Measurements from ENCODE around the gene MTHFSD. TPM values are rescaled to one million over a fixed set of nuclear protein-coding genes. Genes with fewer than 3 reads are reported as not detected.

Gene MTHFSD
- total and polyA plus RNA-seq, 10 donors = 9.1 to 32.1 (median 18.0) TPM

DNA sequence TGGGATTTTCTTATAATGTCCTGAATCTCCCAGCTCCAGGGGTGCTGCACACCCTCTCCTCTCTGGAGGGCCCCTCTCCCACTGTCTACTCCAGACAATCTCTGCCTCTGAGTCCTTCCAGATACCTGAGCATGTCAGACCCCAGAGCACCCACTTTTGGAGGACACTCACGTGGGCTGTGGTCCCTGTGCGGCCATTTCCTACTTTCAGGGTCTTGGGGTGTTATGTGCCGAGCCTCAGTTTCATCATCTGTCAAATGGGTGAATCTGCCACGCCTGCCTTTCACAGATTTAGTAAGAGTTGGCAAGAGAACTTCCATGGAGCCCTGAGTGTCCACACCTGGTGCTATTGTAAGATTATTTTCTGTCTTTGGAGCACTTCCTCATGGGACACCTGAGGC is 19.6 kb upstream of the MTHFSD start:
- no peak for DNase-seq
- no peak overlapping the region for H3K27ac ChIP-seq
- peaks cover 0 to 100% (median 84%) of the 10 kb centered on the region in 7 donors for H3K27me3 ChIP-seq (replicated peaks in 1 of 7)
- WGBS, 5 donors = 52 to 92% (median 80%) methylated on average over 4 of the region's 4 CpGs
- peaks cover 0 to 33% (median 20%) of the 10 kb centered on the region in 6 donors for H3K4me1 ChIP-seq
- no peak overlapping the region for H3K4me3 ChIP-seq
- no peaks in the 10 kb centered on the region for H3K9me3 ChIP-seq
- no peaks in the 10 kb centered on the region for H3K36me3 ChIP-seq
- intact Hi-C loops (cut with DNase I; ENCODE audit: low total_unique reads) = no loop called here
- TF ChIP-seq POLR2AphosphoS5 (IDR thresholded peaks at IDR 0.05) (no peak), POLR2A (IDR thresholded peaks at IDR 0.05) (no peak)
- TF ChIP-seq, protein P1, sequence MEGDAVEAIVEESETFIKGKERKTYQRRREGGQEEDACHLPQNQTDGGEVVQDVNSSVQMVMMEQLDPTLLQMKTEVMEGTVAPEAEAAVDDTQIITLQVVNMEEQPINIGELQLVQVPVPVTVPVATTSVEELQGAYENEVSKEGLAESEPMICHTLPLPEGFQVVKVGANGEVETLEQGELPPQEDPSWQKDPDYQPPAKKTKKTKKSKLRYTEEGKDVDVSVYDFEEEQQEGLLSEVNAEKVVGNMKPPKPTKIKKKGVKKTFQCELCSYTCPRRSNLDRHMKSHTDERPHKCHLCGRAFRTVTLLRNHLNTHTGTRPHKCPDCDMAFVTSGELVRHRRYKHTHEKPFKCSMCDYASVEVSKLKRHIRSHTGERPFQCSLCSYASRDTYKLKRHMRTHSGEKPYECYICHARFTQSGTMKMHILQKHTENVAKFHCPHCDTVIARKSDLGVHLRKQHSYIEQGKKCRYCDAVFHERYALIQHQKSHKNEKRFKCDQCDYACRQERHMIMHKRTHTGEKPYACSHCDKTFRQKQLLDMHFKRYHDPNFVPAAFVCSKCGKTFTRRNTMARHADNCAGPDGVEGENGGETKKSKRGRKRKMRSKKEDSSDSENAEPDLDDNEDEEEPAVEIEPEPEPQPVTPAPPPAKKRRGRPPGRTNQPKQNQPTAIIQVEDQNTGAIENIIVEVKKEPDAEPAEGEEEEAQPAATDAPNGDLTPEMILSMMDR (IDR thresholded peaks at IDR 0.05 in 8 of 11, conservative IDR thresholded peaks at IDR 0.05 in 3 of 11) = no peak

DNA sequence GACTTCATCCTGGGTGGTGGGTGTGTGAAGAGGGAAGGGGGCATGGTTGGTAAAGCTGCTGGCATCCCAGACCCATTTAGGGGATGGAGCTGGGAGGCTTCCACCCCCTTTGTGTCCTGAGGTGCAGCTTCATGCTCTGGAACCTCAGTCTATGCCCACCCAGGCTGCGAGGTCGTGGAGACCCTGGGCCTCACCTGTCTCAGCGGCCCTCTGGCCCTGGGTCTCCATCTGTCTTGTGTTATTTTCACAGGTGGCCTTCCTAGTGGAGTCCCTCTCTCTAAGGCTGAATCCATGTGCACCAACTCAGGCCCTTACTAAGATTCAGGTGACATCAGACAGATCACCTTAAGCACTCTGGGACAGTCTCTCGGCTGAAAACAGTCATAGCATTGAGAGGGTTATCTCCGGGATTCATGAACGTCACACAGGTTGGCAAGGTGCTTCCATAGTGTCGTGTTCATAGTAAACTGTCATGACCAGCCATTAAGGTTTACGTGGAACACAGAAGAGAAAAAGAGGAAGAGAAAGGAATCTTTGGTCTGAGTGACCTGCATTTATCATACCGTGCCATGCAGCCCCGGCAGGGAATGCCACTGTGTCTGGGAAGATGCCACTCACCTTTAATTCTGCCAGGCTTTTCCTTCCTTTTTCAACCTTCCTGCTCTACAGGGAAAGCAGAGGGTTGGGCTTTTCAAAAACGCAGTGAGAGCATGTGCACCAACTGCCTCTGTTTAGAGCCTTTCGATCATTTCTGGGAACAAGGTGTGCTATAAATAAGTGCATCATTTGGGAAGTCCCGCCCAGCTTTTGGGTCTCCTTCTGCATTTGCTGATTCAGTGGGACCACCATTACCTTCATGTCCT is 18.8 kb upstream of the MTHFSD start:
- Histone ChIP-seq H3K27me3 (replicated peaks in 1 of 7) (peaks cover 0 to 100% (median 84%) of the 10 kb centered on the region in 7 donors), H3K27ac (no peak overlapping the region), H3K4me3 (no peak overlapping the region), H3K36me3 (no peaks in the 10 kb centered on the region), H3K9me3 (no peaks in the 10 kb centered on the region), H3K4me1 (peaks cover 0 to 27% (median 16%) of the 10 kb centered on the region in 6 donors)
- no peak for DNase-seq
- TF ChIP-seq POLR2AphosphoS5 (IDR thresholded peaks at IDR 0.05) (no peak), POLR2A (IDR thresholded peaks at IDR 0.05) (no peak)
- TF ChIP-seq, protein P1 (IDR thresholded peaks at IDR 0.05 in 8 of 11, conservative IDR thresholded peaks at IDR 0.05 in 3 of 11) = no peak
- intact Hi-C loops (cut with DNase I; ENCODE audit: low total_unique reads) = no loop called here
- WGBS, 5 donors = 65 to 76% (median 72%) methylated on average over 12 to 13 of the region's 13 CpGs

- Histone ChIP-seq H3K27me3 (replicated peaks in 1 of 7) (peaks cover 0 to 100% (median 84%) of the 10 kb centered on the region in 7 donors), H3K36me3 (no peaks in the 10 kb centered on the region), H3K27ac (no peak overlapping the region), H3K4me1 (peaks cover 0 to 26% (median 14%) of the 10 kb centered on the region in 6 donors), H3K9me3 (no peaks in the 10 kb centered on the region), H3K4me3 (no peak overlapping the region)
- WGBS, 5 donors = 78 to 88% (median 81%) methylated on average over 7 to 8 of the region's 8 CpGs
- DNase-seq = no peak
- TF ChIP-seq POLR2A (IDR thresholded peaks at IDR 0.05) (no peak), POLR2AphosphoS5 (IDR thresholded peaks at IDR 0.05) (no peak)
- TF ChIP-seq, protein P1 (IDR thresholded peaks at IDR 0.05 in 8 of 11, conservative IDR thresholded peaks at IDR 0.05 in 3 of 11) = no peak
- intact Hi-C loops (cut with DNase I; ENCODE audit: low total_unique reads) = no loop called here
These were observed 18.2 kb upstream of the MTHFSD start for GRCh38 chr16:86573215-86573614.

DNA sequence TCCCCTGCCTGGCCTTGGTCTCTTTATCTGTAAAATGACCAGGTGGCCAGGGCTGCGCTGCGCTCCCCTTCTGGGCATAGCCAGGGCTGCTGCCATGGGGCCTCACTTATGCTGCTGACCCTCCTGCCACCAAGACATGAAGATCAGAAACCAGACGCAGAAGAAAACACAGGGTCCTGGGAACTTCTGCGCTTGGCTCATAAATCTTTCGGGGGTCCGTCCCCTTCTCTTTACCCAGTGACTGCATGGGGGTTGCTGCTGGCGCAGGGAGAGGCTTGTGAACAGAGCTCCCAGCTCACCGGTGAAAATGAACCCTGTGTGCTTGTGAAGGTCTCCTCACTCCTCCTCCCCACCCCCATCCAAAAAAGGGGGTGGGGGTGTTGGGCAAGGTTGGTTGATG is 17.6 kb upstream of the MTHFSD start:
- peaks cover 3 to 100% (median 84%) of the 10 kb centered on the region in 7 donors for H3K27me3 ChIP-seq (replicated peaks in 1 of 7)
- H3K27ac ChIP-seq = no peak overlapping the region
- H3K9me3 ChIP-seq = no peaks in the 10 kb centered on the region
- WGBS, 5 donors = 81 to 91% (median 88%) methylated on average over 8 of the region's 8 CpGs
- H3K4me1 ChIP-seq = peaks cover 0 to 30% (median 17%) of the 10 kb centered on the region in 6 donors
- DNase-seq = no peak
- H3K4me3 ChIP-seq = no peak overlapping the region
- TF ChIP-seq, protein P1 (IDR thresholded peaks at IDR 0.05 in 8 of 11, conservative IDR thresholded peaks at IDR 0.05 in 3 of 11) = no peak
- TF ChIP-seq POLR2A (IDR thresholded peaks at IDR 0.05) (no peak), POLR2AphosphoS5 (IDR thresholded peaks at IDR 0.05) (no peak)
- H3K36me3 ChIP-seq = no peaks in the 10 kb centered on the region
- intact Hi-C loops (cut with DNase I; ENCODE audit: low total_unique reads) = no loop called here

Measured in spleen (tissue), 11 donors.